Adrenal gland (tissue), 5 donors: ENCODE results near the gene DNAJC6.

ENCODE experiments used
- POLR2A ChIP-seq, 2 donors: fragments of 450-650 bp; IDR thresholded peaks; one replicate each; pipeline ENCODE4 v1.6.1; 2017; ENCODE audit warnings: antibody characterized with exemption in 2 of 2, mild to moderate bottlenecking in 2 of 2, moderate library complexity in 1 of 2
- TF ChIP-seq, protein P1 (sequence below), 6 experiments: fragments of 450-650 bp in 4 of 6; fragments of 200-600 bp in 2 of 6; sonication (generic) in 1 of 6; IDR thresholded peaks; 1 replicate in 5 of 6; 2 replicates in 1 of 6; pipeline versions ENCODE4 v1.5.1 to v1.8.0; 2016 to 2021; ENCODE audit warnings: antibody characterized with exemption in 6 of 6, mild to moderate bottlenecking in 2 of 6, moderate library complexity in 1 of 6
- donor health status: DM: no; HTN: no; CAD: no.

GRCh38 chr1:65388908-65389695 lies 79.8 kb downstream of the DNAJC6 start:
- no peak for TF ChIP-seq POLR2A (IDR thresholded peaks at IDR 0.05)
- TF ChIP-seq, protein P1, sequence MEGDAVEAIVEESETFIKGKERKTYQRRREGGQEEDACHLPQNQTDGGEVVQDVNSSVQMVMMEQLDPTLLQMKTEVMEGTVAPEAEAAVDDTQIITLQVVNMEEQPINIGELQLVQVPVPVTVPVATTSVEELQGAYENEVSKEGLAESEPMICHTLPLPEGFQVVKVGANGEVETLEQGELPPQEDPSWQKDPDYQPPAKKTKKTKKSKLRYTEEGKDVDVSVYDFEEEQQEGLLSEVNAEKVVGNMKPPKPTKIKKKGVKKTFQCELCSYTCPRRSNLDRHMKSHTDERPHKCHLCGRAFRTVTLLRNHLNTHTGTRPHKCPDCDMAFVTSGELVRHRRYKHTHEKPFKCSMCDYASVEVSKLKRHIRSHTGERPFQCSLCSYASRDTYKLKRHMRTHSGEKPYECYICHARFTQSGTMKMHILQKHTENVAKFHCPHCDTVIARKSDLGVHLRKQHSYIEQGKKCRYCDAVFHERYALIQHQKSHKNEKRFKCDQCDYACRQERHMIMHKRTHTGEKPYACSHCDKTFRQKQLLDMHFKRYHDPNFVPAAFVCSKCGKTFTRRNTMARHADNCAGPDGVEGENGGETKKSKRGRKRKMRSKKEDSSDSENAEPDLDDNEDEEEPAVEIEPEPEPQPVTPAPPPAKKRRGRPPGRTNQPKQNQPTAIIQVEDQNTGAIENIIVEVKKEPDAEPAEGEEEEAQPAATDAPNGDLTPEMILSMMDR (IDR thresholded peaks at IDR 0.05) = no peak
